GM12878 (cell line): ENCODE measurements around the gene IFT52. TPM values are rescaled to one million over a fixed set of nuclear protein-coding genes. Genes with fewer than 3 reads are reported as not detected.

Experiments used
- ATAC-seq: fragments of 200-7000 bp; cut with Tn5 transposase; 3 replicates; pipeline ENCODE4 v1.9.1; 2020; ENCODE audit warnings: mild to moderate bottlenecking, moderate library complexity
- BruUV-seq: library from RNA; stranded (reverse); fragments of 400-500 nt; replicated peaks from 2 replicates; lab custom pipeline; 2021; lab: Mats Ljungman, UMichigan
- CTCF ChIA-PET: fragments of 300-600 bp; sonication (Branson Sonifier 250); formaldehyde crosslinking; extraction: SDS; loops from one replicate; lab custom pipeline; 2021; ENCODE audit warnings: inconsistent platforms; lab: Yijun Ruan, JAX
- POLR2A ChIA-PET: fragments of 350-600 bp; formaldehyde crosslinking; extraction: SDS; loops from one replicate; lab custom pipeline; 2021; ENCODE audit warnings: inconsistent platforms; lab: Charles Lee
- RAD21 ChIA-PET: fragments of 300-600 bp; sonication (Branson Sonifier 250); formaldehyde crosslinking; loops from one replicate; lab custom pipeline; 2023; ENCODE audit warnings: antibody characterized with exemption; ENCODE audit not compliant: unreplicated experiment; lab: Charles Lee
- SMC1A ChIA-PET: fragments of 300-600 bp; sonication (Branson Sonifier 250); formaldehyde crosslinking; loops from one replicate; lab custom pipeline; 2023; ENCODE audit not compliant: unreplicated experiment, uncharacterized antibody; lab: Charles Lee
- DNase-seq: peaks from one replicate; pipeline ENCODE4 v3.0.0-alpha.2; 2011; ENCODE audit warnings: low read depth, low spot score
- FAIRE-seq: peaks from 3 replicates; lab custom pipeline; 2011; peaks lifted over from hg19 to GRCh38; lab: Jason Lieb, UNC
- H2AFZ ChIP-seq: 2 replicates; pipeline ENCODE4 v1.6.0; 2011; ENCODE audit warnings: low read depth, low read length, control low read depth; ENCODE audit not compliant: control insufficient read depth
- H3K27ac ChIP-seq: 2 replicates; pipeline ENCODE4 v1.5.1; 2011; ENCODE audit warnings: control low read depth; ENCODE audit not compliant: control insufficient read depth, insufficient read depth
- H3K27me3 ChIP-seq, 2 experiments: replicated peaks in 1 of 2; 2 replicates each; pipeline versions ENCODE4 v1.6.0 to v1.6.1; 2011; ENCODE audit warnings: low read length in 1 of 2; ENCODE audit not compliant: control insufficient read depth in 2 of 2, insufficient read depth in 2 of 2
- H3K36me3 ChIP-seq, 2 experiments: 2 replicates each; pipeline ENCODE4 v1.5.1; 2011; ENCODE audit warnings: low read length in 1 of 2; ENCODE audit not compliant: control insufficient read depth in 2 of 2, insufficient read depth in 2 of 2
- H3K4me1 ChIP-seq: 2 replicates; pipeline ENCODE4 v1.6.1; 2011; ENCODE audit warnings: mild to moderate bottlenecking, low read length, moderate library complexity, mixed read lengths; ENCODE audit not compliant: control insufficient read depth, insufficient read depth
- H3K4me2 ChIP-seq: 2 replicates; pipeline ENCODE4 v1.6.0; 2011; ENCODE audit warnings: control low read depth; ENCODE audit not compliant: control insufficient read depth, insufficient read depth
- H3K4me3 ChIP-seq: fragments of 200-600 bp; sonication (generic); 2 replicates; pipeline ENCODE4 v1.5.1; 2016
- H3K79me2 ChIP-seq: 2 replicates; pipeline ENCODE4 v1.6.0; 2011; ENCODE audit warnings: low read length; ENCODE audit not compliant: control insufficient read depth, insufficient read depth
- H3K9ac ChIP-seq: 2 replicates; pipeline ENCODE4 v1.8.0; 2011; ENCODE audit warnings: low read length, control low read depth, mixed read lengths; ENCODE audit not compliant: control insufficient read depth, insufficient read depth
- H3K9me3 ChIP-seq: replicated peaks from 3 replicates; pipeline ENCODE4 v1.5.1; 2011; ENCODE audit warnings: mild to moderate bottlenecking, low read length; ENCODE audit not compliant: control insufficient read depth, insufficient read depth
- H4K20me1 ChIP-seq: 2 replicates; pipeline ENCODE4 v1.6.0; 2011; ENCODE audit not compliant: control insufficient read depth, insufficient read depth
- ASH2L ChIP-seq: fragments of 300-600, 200-600 bp; sonication (generic); IDR thresholded peaks from 2 replicates; pipeline ENCODE4 v1.6.1; 2017; ENCODE audit warnings: low read depth, mild to moderate bottlenecking, borderline replicate concordance
- BACH1 ChIP-seq: fragments of 450-650 bp; IDR thresholded peaks from 2 replicates; pipeline ENCODE4 v1.6.1; 2017; ENCODE audit warnings: mild to moderate bottlenecking, borderline replicate concordance
- CTCF ChIP-seq, 3 experiments: IDR thresholded peaks in 2 of 3; conservative IDR thresholded peaks in 1 of 3; 2 replicates each; pipeline ENCODE4 v1.5.1; 2011; ENCODE audit warnings: low read depth in 3 of 3, low read length in 3 of 3, mild to moderate bottlenecking in 3 of 3, control low read depth in 2 of 3, moderate library complexity in 2 of 3, inconsistent platforms in 1 of 3, mixed read lengths in 1 of 3; ENCODE audit not compliant: control insufficient read depth in 2 of 3, insufficient read depth in 1 of 3; ENCODE audit errors: extremely low read depth in 1 of 3
- ESRRA ChIP-seq: IDR thresholded peaks from 2 replicates; pipeline ENCODE4 v1.6.1; 2012; ENCODE audit warnings: mild to moderate bottlenecking, low read length, improper control_type of control experiment
- FOS ChIP-seq: IDR thresholded peaks from 3 replicates; pipeline ENCODE4 v1.6.1; 2011; ENCODE audit warnings: borderline replicate concordance; ENCODE audit not compliant: insufficient read length; ENCODE audit errors: extremely low read depth
- HCFC1 ChIP-seq: fragments of 150-350 bp; IDR thresholded peaks from 2 replicates; pipeline ENCODE4 v1.6.1; 2014; ENCODE audit warnings: low read length
- NRF1 ChIP-seq: conservative IDR thresholded peaks from 2 replicates; pipeline ENCODE4 v1.6.1; 2011; ENCODE audit warnings: mild to moderate bottlenecking, low read depth, low read length, improper control_type of control experiment
- POLR2A ChIP-seq: IDR thresholded peaks from 2 replicates; pipeline ENCODE4 v1.6.1; 2011; ENCODE audit warnings: low read depth, mild to moderate bottlenecking, low read length
- RB1 ChIP-seq: fragments of 450-650 bp; formaldehyde crosslinking; IDR thresholded peaks from 2 replicates; pipeline ENCODE4 v1.6.1; 2017; ENCODE audit warnings: mild to moderate bottlenecking, borderline replicate concordance
- SMARCA5 ChIP-seq: fragments of 450-650 bp; IDR thresholded peaks from 2 replicates; pipeline ENCODE4 v1.6.1; 2017; ENCODE audit warnings: mild to moderate bottlenecking
- SMC3 ChIP-seq: IDR thresholded peaks from 2 replicates; pipeline ENCODE4 v1.6.1; 2011; ENCODE audit warnings: low read length, improper control_type of control experiment, borderline replicate concordance
- SUZ12 ChIP-seq: fragments of 200-600 bp; sonication (generic); IDR thresholded peaks from one replicate; pipeline ENCODE4 v1.6.1; 2018; ENCODE audit warnings: antibody characterized with exemption, mild to moderate bottlenecking; ENCODE audit not compliant: unreplicated experiment
- ZZZ3 ChIP-seq: IDR thresholded peaks from 2 replicates; pipeline ENCODE4 v1.6.1; 2011; ENCODE audit warnings: low read depth; ENCODE audit not compliant: control insufficient read depth, insufficient read length
- WGBS: methylation state at CpG from one replicate; pipeline ENCODE4 v1.1.6; 2016; ENCODE audit warnings: low lambda C conversion rate; ENCODE audit not compliant: insufficient replicate concordance, insufficient coverage; ENCODE audit errors: missing lambda C conversion rate; 5-methylcytosine and 5-hydroxymethylcytosine counted together
- in situ Hi-C: fragments of 300-500 bp; cut with MboI; formaldehyde crosslinking; loops from 9 replicates; pipeline ENCODE4 v1.14.3; 2018; ENCODE audit warnings: mixed read lengths
- intact Hi-C: fragments of 100-400 bp; cut with micrococcal nuclease; formaldehyde crosslinking; loops from one replicate; pipeline ENCODE4 v1.14.2; 2022; ENCODE audit not compliant: unreplicated experiment
- polyA plus RNA-seq, 11 experiments: library from polyadenylated mRNA; depleted of rRNA in 4 of 11; unstranded in 6 of 11; stranded (reverse) in 5 of 11; fragments of >200 nt; fragmentation: Nextera tagmentation in 4 of 11; fragmentation: Illumina TruSeq in 1 of 11; extraction: Ambion mirVana in 4 of 11; extraction: Trizol in 1 of 11; gene quantifications; 1 replicate in 1 of 11; 2 replicates in 10 of 11; pipeline versions ENCODE4 v1.2.1 to v1.2.3, GENCODE V29; 2011 to 2016; ENCODE audit warnings: inconsistent platforms in 2 of 11, missing spikeins in 2 of 11, low read depth in 1 of 11
- total RNA-seq, 4 experiments: library from RNA; depleted of rRNA in 3 of 4; stranded (reverse); fragments of >200 nt in 3 of 4; fragmentation: Illumina TruSeq in 1 of 4; extraction: Trizol in 1 of 4; gene quantifications; 2 replicates each; pipeline versions ENCODE4 v1.2.1 to v1.2.3, GENCODE V29; 2013 to 2021

Gene IFT52
- total and polyA plus RNA-seq, 10 of the 15 experiments (the other 5 are each of a cell fraction or from before 2014, with no cell fraction given): 18.1 to 30.5 (median 26.0) TPM

- CTCF ChIA-PET: no interaction called here
- H3K4me2 ChIP-seq: no peak overlapping the region
- H4K20me1 ChIP-seq: no peaks in the 10 kb centered on the region
- 65% methylated on average over 4 of the region's 4 CpGs for WGBS
- H3K79me2 ChIP-seq: no peaks in the 10 kb centered on the region
- TF ChIP-seq BACH1: no peak
- no peak for TF ChIP-seq FOS
- TF ChIP-seq SUZ12: no peak
- no peak for TF ChIP-seq CTCF (IDR thresholded peaks at IDR 0.05 in 2 of 3, conservative IDR thresholded peaks at IDR 0.05 in 1 of 3; ENCODE audit: control insufficient read depth in 2 of 3, extremely low read depth in 1 of 3, insufficient read depth in 1 of 3, low read depth in 3 of 3, low read length in 3 of 3)
- no peak for TF ChIP-seq POLR2A
- TF ChIP-seq ASH2L: no peak
- TF ChIP-seq, all 136 proteins: peak for 0
- ATAC-seq (no peak), FAIRE-seq (no peak), DNase-seq (no peak)
- intact Hi-C loops: no loop called here
- Histone ChIP-seq H3K36me3 (no peaks in the 10 kb centered on the region), H3K4me1 (no peaks in the 10 kb centered on the region), H2AFZ (no peak overlapping the region), H3K27me3 (no peaks in the 10 kb centered on the region), H3K4me3 (no peak overlapping the region), H3K27ac (no peak overlapping the region), H3K9ac (no peak overlapping the region), H3K9me3 (no peaks in the 10 kb centered on the region)
- ChIA-PET RAD21 (no interaction called here), SMC1A (no interaction called here), POLR2A (no interaction called here)
- no TSS peak for BruUV-seq
- in situ Hi-C loops: no loop called here
Observed at GRCh38 chr20:43565758-43566104, 25.0 kb upstream of the IFT52 start.

- 55% methylated on average over 9 of the region's 9 CpGs for WGBS
- Histone ChIP-seq H3K36me3 (no peaks in the 10 kb centered on the region), H3K79me2 (no peaks in the 10 kb centered on the region), H3K27me3 (no peaks in the 10 kb centered on the region), H2AFZ (no peak overlapping the region), H3K4me3 (no peak overlapping the region), H3K9me3 (no peaks in the 10 kb centered on the region), H4K20me1 (no peaks in the 10 kb centered on the region), H3K9ac (no peak overlapping the region), H3K4me2 (no peak overlapping the region), H3K4me1 (no peaks in the 10 kb centered on the region), H3K27ac (no peak overlapping the region)
- in situ Hi-C loops (no loop called here), intact Hi-C loops (no loop called here)
- ChIA-PET RAD21 (no interaction called here), SMC1A (no interaction called here), POLR2A (no interaction called here), CTCF (no interaction called here)
- no TSS peak for BruUV-seq
- no peak for ATAC-seq
- FAIRE-seq: no peak
- TF ChIP-seq NRF1 (no peak), SMC3 (no peak), ASH2L (no peak), SMARCA5 (no peak), HCFC1 (no peak), RB1 (no peak), ESRRA (no peak), ZZZ3 (no peak)
- no peak for DNase-seq
Observed at GRCh38 chr20:43567477-43567876, 23.3 kb upstream of the IFT52 start.
